GM12872 (cell line): Measurements from ENCODE around the gene SDS.

Experiments
- TF ChIP-seq, protein P1 (sequence below): IDR thresholded peaks from 3 replicates; pipeline ENCODE4 v1.5.1; 2011; ENCODE audit warnings: low read depth, mild to moderate bottlenecking, low read length, moderate library complexity; ENCODE audit not compliant: insufficient read depth

SDS gene

DNA sequence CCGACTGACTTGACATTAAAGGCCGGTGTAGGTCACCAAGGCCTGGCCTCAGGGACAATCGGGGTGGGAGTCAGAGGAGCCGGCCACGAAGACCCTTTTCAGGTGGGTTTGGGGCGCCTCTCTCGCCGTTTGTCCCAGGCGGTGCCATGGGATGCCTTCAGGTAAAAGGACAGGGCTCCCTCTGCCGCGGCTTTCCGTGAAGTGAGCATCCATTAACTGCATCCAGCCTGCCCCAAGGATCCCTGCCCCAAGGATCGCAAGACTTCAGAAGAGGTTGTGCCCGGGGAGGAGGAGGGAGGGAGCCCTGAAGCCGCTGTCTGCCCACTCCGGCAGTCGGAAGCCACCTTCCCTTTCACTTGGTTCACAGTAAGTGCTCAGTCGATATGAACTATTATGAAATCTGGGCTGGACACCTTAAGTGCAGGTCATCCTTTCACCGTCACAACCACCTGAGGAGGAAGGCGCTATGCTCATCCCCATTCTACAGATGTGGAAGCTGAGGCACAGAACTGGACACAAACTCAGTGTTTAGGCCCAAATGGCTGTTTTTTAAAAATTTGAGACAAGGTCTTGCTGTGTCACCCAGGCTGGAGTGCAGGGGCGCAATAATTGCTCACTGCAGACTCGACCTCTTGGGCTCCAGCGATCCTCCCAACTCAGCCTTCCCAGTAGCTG, 964 bp downstream of the SDS start:
- TF ChIP-seq, protein P1, sequence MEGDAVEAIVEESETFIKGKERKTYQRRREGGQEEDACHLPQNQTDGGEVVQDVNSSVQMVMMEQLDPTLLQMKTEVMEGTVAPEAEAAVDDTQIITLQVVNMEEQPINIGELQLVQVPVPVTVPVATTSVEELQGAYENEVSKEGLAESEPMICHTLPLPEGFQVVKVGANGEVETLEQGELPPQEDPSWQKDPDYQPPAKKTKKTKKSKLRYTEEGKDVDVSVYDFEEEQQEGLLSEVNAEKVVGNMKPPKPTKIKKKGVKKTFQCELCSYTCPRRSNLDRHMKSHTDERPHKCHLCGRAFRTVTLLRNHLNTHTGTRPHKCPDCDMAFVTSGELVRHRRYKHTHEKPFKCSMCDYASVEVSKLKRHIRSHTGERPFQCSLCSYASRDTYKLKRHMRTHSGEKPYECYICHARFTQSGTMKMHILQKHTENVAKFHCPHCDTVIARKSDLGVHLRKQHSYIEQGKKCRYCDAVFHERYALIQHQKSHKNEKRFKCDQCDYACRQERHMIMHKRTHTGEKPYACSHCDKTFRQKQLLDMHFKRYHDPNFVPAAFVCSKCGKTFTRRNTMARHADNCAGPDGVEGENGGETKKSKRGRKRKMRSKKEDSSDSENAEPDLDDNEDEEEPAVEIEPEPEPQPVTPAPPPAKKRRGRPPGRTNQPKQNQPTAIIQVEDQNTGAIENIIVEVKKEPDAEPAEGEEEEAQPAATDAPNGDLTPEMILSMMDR = no peak

DNA sequence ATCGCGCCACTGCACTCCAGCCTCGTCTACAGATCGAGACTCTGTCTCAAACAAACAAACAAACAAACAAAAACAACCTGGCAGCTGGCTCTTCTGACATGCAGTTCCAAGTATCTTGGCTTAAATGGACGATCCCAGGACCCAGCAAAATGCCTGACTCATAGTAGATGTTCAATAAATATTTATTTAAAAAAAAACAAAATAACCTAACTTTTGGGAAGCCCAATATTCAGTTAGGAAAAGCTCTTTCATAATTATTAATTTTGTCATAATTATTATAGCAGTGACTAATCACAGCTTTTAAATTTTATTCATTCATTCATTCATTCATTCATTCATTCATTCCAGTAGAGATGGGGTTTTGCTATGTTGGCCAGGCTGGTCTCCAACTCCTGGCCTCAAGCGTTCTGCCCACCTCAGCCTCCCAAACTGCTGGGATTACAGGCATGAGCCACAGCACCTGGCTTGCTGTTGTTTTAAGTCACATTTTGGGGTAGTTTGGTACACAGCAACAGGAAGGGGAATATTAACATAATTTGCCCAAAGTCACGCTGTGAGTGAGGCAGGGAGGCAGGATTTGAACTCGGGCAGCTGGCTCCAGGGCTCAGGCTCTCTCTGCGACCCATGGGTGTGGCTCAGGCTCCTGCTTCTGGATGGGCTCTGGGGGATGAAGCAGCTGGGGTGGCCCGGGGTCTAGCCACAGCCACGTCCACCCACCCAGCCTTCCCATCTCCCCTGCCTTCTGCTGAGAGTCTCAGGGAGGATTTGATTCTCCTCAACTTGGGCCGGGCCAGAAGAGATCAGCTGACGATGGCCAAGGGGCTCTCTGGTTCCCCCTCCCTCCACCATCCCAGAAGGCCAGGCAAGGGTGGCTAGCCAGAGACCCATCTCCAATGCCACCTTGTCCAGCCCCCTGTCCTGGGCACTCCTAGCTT, 2.4 kb downstream of the SDS start:
- TF ChIP-seq, protein P1 = no peak

DNA sequence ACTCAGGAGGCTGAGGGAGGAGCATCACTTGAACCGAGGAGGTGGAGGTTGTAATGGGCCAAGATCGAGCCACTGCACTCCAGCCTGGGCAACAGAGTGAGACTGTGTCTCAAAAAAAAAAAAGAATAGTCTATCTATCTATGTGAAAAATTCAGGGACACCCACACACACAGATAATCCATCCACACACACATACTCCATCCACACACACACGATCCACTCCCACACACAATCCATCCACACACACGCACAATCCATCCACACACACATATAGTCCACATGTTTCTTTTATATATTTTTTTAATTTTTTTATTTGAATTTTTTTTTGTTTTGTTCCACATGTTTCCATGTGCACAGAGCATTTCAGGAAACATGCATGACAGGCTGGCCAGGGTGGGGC, 3.3 kb downstream of the SDS start:
- TF ChIP-seq, protein P1 = no peak

DNA sequence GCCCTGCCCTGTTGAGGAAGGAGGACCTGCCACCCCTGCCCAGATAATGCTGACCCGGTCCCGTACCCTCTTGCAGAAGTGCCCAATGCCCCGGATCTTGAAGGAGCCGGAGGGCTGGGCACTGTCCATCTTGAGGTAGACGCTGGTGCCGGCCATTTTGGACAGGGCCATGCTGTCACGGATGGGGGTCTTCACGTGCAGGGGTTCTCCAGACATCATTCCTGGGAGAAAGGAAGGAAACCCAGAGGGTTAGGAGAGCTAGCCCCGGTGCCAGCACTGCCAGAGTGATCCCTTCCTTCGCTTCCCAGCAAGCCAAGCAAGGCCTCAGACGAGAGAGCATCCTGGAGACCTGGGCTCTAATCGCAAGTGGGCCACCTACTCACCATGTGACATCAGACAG, 4.2 kb downstream of the SDS start:
- TF ChIP-seq, protein P1 = no peak

DNA sequence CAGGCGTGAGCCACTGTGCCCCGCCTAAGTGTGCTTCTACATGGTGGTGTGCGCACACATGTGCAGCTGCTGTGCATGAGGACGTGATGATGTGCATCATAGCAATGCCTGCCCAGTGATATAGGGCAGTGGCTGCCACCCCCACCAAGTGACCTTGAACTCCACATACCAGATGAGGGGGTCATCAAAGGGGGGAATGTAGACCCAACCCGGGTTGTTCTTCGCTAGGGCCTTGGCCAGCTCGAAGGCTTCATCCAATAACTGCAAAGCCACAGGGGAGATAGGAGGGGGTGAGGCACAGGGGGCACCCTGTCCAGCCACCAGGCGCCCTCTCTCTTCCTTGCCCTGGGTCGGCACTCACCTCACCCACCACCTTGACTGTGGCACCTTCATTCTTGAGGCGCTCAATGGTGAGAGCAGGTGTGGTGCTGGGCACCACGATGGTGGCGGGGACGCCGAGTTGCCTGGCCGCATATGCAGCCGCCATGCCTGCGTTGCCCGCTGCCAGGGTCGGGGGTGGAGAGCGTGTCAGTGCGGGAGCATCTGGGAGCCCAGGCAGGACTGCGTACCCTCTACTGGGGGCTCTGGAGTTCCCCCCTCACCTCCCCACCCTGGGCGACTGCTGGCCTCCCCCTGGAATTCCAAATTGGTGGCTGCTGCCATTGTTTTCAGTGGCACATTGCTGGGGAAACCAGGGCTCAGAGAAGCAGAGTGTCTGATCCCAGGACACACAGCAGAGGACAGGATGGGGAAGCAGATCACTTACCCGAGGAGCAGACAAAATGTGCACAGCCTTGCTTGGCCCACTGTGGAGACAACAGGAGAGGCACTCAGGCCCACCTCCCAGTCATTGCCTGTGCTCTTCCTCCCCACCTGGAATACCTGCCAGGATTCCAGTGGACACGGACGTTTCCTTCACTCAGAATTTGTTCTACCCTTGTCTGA, 5.1 kb downstream of the SDS start:
- TF ChIP-seq, protein P1 = no peak

DNA sequence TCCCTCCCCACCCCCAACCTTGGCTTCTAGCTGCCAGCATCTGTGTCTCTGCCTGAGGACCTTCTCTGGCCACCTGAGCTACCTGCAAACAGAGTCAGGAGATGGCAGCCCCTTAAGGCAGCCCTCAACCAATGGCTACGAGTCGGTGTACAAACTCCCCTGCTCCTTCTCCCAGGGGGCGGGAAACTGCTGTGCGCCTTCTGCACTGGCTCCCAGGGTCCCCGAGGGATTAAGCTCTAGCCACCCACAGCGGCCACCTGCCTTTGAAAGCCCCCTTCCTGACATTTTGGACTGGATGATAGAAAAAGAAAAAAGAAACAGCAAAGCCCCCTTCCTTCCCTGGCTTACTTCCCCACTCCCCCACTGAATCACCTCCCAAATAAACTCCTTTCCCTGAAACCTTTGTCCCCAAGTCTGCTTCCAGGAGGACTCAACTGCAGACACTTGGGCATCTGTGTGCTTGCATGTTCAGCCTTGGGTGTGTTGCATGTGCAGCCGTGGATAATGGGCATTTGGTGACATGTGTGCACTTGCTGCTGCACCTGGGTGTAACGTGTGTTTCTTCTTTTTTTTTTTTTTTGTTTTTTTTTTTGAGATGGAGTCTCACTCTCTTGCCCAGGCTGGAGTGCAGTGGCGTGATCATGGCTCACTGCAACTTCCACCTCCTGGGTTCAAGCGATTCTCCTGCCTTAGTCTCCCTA, 6.0 kb downstream of the SDS start:
- TF ChIP-seq, protein P1 = no peak
